Colonic mucosa (tissue), 4 donors: Measurements from ENCODE around the gene CHRNA4. TPM values are rescaled to one million over a fixed set of nuclear protein-coding genes. Genes with fewer than 3 reads are reported as not detected.

Experiments used
- DNase-seq: peaks from one replicate; pipeline ENCODE4 v3.0.0-alpha.2; 2020
- H3K27ac ChIP-seq: fragments of 200-600 bp; one replicate; pipeline ENCODE4 v1.8.0; 2021
- H3K27me3 ChIP-seq: fragments of 200-600 bp; one replicate; pipeline ENCODE4 v1.8.0; 2021
- H3K36me3 ChIP-seq: fragments of 200-600 bp; one replicate; pipeline ENCODE4 v1.8.0; 2021
- H3K4me1 ChIP-seq: fragments of 200-600 bp; one replicate; pipeline ENCODE4 v1.8.0; 2021; ENCODE audit warnings: mild to moderate bottlenecking
- H3K4me3 ChIP-seq: fragments of 200-600 bp; one replicate; pipeline ENCODE4 v1.8.0; 2021
- H3K9ac ChIP-seq, 2 donors: one replicate each; pipeline ENCODE4 v1.7.0; 2013; ENCODE audit warnings: control low read depth in 2 of 2, low read depth in 2 of 2, low read length in 2 of 2
- H3K9me3 ChIP-seq: fragments of 200-600 bp; one replicate; pipeline ENCODE4 v1.8.0; 2021
- CTCF ChIP-seq: fragments of 200-600 bp; IDR thresholded peaks from one replicate; pipeline ENCODE4 v1.8.0; 2022; ENCODE audit warnings: antibody characterized with exemption, mild to moderate bottlenecking
- intact Hi-C: fragments of 100-400 bp; cut with DNase I; formaldehyde crosslinking; loops from one replicate; pipeline ENCODE4 v1.14.1; 2022
- total RNA-seq, 2 donors: library from RNA; stranded (reverse); fragmentation: NEBNext Ultra II Directional in 1 of 2; extraction: Animal tissue kit (Norgen Biotek cat#: 25700) in 1 of 2; gene quantifications; one replicate each; pipeline ENCODE4 v1.2.1, GENCODE V29; 2021
- donor health status: healthy.
- donor health status: DM: no; HTN: no; CAD: no.
- donor health status: DM: no; HTN: no; CAD: no.

Gene CHRNA4
- total RNA-seq, 2 donors from 2014 or later = 0.05 TPM; not detected in 1

GRCh38 chr20:63348828-63349515, 12.2 kb downstream of the CHRNA4 start:
- no peak overlapping the region for H3K9ac ChIP-seq
- no peaks in the 10 kb centered on the region for H3K9me3 ChIP-seq
- no peaks in the 10 kb centered on the region for H3K4me1 ChIP-seq
- intact Hi-C loops = no loop called here
- no peak for DNase-seq
- no peak for TF ChIP-seq CTCF
- no peaks in the 10 kb centered on the region for H3K36me3 ChIP-seq
- no peak overlapping the region for H3K4me3 ChIP-seq
- H3K27ac ChIP-seq = no peak overlapping the region
- H3K27me3 ChIP-seq = no peaks in the 10 kb centered on the region

GRCh38 chr20:63347950-63348827, 13.0 kb downstream of the CHRNA4 start:
- Histone ChIP-seq H3K9ac (no peak overlapping the region), H3K36me3 (no peaks in the 10 kb centered on the region), H3K27me3 (no peaks in the 10 kb centered on the region), H3K27ac (no peak overlapping the region), H3K9me3 (no peaks in the 10 kb centered on the region), H3K4me1 (no peaks in the 10 kb centered on the region), H3K4me3 (no peak overlapping the region)
- no peak for TF ChIP-seq CTCF
- intact Hi-C loops = no loop called here
- DNase-seq = no peak

GRCh38 chr20:63347081-63347741, 13.9 kb downstream of the CHRNA4 start:
- Histone ChIP-seq H3K27ac (no peak overlapping the region), H3K9ac (no peak overlapping the region), H3K27me3 (no peaks in the 10 kb centered on the region), H3K36me3 (no peaks in the 10 kb centered on the region), H3K4me1 (no peaks in the 10 kb centered on the region), H3K4me3 (no peak overlapping the region), H3K9me3 (no peaks in the 10 kb centered on the region)
- intact Hi-C loops = no loop called here
- DNase-seq = no peak
- TF ChIP-seq CTCF = no peak

- Histone ChIP-seq H3K9ac (no peak overlapping the region), H3K27me3 (no peaks in the 10 kb centered on the region), H3K4me1 (no peaks in the 10 kb centered on the region), H3K4me3 (no peak overlapping the region), H3K9me3 (no peaks in the 10 kb centered on the region), H3K36me3 (no peaks in the 10 kb centered on the region), H3K27ac (no peak overlapping the region)
- no peak for TF ChIP-seq CTCF
- no peak for DNase-seq
- intact Hi-C loops = no loop called here
These were observed 14.7 kb downstream of the CHRNA4 start for GRCh38 chr20:63346131-63347080.
